Esophagus muscularis mucosa (tissue), 3 donors: ENCODE results near the gene SDHB.

Source experiments
- CTCF ChIP-seq, 3 experiments: fragments of 200-600 bp in 2 of 3; fragments of 450-650 bp in 1 of 3; sonication (generic) in 2 of 3; IDR thresholded peaks; one replicate each; pipeline ENCODE4 v1.5.1; 2017 to 2019; ENCODE audit warnings: antibody characterized with exemption in 3 of 3, mild to moderate bottlenecking in 2 of 3, moderate library complexity in 1 of 3
- POLR2A ChIP-seq: fragments of 450-650 bp; IDR thresholded peaks from one replicate; pipeline ENCODE4 v1.6.1; 2017; ENCODE audit warnings: antibody characterized with exemption, moderate library complexity, mild to moderate bottlenecking, low read depth
- POLR2AphosphoS5 ChIP-seq, 2 donors: sonication (generic); formaldehyde crosslinking; IDR thresholded peaks; one replicate each; pipeline ENCODE4 v1.6.1; 2017; ENCODE audit warnings: antibody characterized with exemption in 2 of 2

- no peak for TF ChIP-seq POLR2A
- TF ChIP-seq CTCF (IDR thresholded peaks at IDR 0.05) = no peak
- no peak for TF ChIP-seq POLR2AphosphoS5 (IDR thresholded peaks at IDR 0.05)
Measured at GRCh38 chr1:16991571-16991970, 62.3 kb downstream of the SDHB start.
